D341Med (cell line): ENCODE data around the gene CTDNEP1.
"Not testable (repeated sequence)": the region's sequence is repeated elsewhere in the genome, so short reads cannot be mapped to it uniquely, and the experiment has no call there.

Experiments
- DNase-seq: peaks from one replicate; pipeline ENCODE4 v3.0.0; 2012; ENCODE audit warnings: low spot score

Gene CTDNEP1

GRCh38 chr17:7248796-7249195, 2.7 kb downstream of the CTDNEP1 start:
- DNase-seq: no peak

- DNase-seq: no peak
Observed at GRCh38 chr17:7246779-7247178, 4.8 kb downstream of the CTDNEP1 start.

- not testable (repeated sequence) for DNase-seq
Observed at GRCh38 chr17:7243838-7244237, 7.7 kb downstream of the CTDNEP1 start.

- no peak for DNase-seq
Observed at GRCh38 chr17:7243453-7243729, 8.1 kb downstream of the CTDNEP1 start.

- peak; percentile 86 for DNase-seq
Observed at GRCh38 chr17:7242717-7243452, 8.6 kb downstream of the CTDNEP1 start.

- peak; percentile 69 for DNase-seq
Observed at GRCh38 chr17:7241783-7242716, 9.5 kb downstream of the CTDNEP1 start, which contains the start of gene GABARAP. TSS of gene GABARAP (minus strand) at chr17:7242449. CDS start at chr17:7242330, 119 bp downstream.

DNA sequence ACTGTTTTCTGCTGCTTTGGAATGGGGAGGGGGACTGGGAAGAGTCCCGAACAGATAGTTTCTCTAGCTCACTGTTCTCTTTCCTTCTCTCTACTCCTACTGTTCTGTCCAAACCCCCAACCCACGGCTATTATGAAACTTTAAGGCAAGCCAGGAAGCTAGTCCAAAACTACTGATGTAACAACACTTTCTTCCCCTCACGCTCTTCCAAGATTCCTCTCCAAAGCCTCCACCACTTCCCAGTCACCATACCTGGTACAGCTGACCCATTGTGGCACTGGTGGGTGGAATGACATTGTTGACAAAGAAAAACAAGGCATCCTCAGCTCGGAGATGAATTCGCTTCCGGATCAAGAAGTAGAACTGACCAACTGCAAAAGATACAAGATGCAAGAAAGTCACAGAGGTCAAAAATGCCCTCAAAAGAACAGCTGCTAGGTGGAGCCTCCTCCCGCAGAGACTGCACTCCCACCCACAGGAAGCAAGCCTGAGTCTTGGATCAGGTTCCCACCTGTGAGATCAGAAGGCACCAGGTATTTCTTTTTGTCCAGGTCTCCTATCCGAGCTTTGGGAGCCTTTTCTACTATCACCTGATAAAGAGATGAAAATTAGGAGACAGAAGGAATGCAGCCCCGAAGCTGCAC, 10.3 kb downstream of the CTDNEP1 start:
- DNase-seq: no peak

GRCh38 chr17:7240375-7240774, 11.2 kb downstream of the CTDNEP1 start:
- no peak for DNase-seq

- peak; percentile 88 for DNase-seq
Observed at GRCh38 chr17:7239091-7240027, 12.2 kb downstream of the CTDNEP1 start, which contains the start of gene PHF23. TSS of gene PHF23 (minus strand) at chr17:7239457. CDS start at chr17:7239279, 178 bp downstream.

GRCh38 chr17:7238420-7239090, 13.0 kb downstream of the CTDNEP1 start:
- DNase-seq: no peak

DNA sequence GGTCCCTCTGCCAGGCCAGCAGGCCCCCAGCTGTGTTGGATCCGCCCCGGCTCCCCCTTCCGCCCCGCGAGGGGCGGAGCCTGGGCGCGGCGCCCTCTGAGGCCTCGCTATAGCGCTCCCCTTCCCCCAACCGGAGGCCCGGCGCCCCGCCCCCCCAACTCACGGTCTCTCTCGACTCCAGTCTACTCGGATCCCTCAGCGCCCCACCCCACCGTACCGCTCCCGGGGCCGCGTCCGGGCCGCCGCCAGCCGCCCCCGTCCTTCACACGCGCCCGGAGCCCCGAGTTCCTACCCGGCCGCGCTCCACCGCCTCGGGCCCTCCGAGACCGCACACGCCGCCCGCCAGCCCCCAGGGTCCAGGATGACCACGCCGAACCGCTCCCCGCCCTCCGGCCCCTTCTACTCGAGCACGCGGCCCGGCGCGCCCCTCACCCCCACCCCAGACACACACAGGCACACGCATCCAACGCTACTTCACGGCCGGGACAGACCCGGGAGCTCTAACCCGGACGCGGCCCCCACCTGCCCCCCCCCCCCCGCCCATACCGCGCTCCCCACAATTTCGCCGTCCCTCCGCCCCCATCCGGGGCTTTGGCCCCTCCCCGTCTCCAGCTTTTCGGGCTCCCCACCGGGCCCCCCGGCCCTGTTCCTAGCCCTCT, 13.6 kb downstream of the CTDNEP1 start:
- DNase-seq: peak; percentile 65

DNA sequence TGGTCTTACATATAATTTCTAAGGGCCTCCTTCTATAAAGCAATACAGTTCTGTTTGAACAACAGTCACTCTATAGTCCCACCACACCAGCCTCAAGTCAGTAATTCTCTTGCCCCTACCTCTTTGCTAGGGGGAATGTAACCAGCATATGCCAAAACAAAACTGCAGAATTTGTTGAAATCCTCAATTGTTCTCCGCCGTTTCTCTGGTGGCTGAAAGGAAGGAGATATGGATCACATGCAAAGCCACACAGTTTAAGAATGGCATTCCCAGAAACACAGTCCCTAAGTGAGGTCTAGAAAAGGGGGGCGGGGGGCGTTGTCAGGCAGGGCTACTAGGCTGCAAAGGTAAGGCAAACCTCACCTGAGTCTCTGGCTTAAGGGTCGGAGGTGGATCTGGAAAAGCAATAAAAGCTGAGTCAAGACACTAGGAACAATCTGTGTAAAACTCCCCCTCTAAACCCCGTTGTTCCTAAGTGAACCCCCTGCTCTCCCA, 14.2 kb downstream of the CTDNEP1 start:
- DNase-seq: no peak

DNA sequence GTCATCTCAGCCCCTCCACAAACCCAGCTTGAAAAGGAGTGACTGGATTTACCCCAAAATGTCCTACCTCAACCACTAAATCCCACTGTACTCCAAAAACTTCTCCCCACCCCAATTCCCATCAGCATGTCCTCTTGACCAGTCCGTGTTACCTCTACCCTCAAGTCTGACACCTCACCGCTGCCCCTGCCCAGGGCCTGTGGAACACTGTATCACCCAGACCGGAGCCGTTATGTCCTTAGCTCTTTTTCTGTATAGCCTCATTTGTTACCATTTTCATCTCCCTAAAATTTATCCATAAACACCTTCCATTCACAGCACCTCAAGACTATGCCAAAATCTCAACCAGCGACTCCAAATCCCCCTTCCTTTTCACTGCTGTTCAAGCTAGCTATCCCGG, 14.7 kb downstream of the CTDNEP1 start:
- DNase-seq: no peak

- no peak for DNase-seq
Observed at GRCh38 chr17:7235693-7236665, 15.6 kb downstream of the CTDNEP1 start.

DNA sequence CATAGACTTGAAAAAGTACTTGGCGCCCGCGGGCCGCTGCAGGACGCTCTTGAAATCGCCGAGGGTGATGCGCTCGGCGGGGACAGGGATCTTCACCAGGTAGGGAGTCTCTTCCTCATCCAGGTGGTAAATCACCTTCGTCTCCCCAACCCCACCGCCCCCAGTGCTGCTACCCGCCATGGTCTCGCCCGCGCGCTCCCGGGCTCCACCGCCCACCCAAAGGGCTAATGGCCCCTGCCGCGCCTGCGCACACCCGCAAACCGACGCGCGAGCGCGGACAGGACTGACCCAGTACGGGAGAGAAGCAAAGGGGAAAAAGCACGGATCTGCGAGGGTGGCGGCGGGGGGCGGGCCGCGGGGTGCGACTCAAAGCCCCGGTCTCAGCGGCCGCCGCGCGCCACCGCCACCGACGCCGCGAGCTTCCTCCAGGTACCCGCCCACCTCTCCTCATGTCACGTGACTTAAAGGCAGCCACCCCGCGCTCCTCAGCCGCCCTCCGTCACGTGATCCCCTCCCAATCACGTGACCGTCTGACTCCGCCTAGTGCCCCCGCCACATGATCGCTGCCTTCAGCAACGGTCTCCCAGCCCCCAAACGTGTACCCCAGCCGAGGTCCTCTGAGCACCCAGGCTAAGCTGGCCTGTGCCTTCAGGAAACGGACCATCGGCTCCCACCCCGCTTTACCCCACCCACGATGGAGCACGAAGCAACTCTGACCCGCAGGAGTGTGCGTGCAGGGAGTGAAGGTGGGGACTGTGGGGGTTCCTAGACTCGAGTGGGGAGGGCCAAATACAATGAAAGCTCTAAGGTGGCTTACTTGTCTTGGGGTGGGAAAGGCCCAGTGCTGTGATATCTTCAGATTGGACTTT, 17.2 kb downstream of the CTDNEP1 start, which contains the start of gene DVL2:
Gene DVL2 (minus strand): TSS at position 435 of the 869 bp plus-strand sequence. CDS start 255 bp downstream, at position 180.
- DNase-seq: peak; percentile 86

GRCh38 chr17:7233701-7234082, 17.8 kb downstream of the CTDNEP1 start:
- DNase-seq: no peak

- no peak for DNase-seq
Observed at GRCh38 chr17:7232114-7232513, 19.4 kb downstream of the CTDNEP1 start.

- DNase-seq: no peak
Observed at GRCh38 chr17:7229504-7229903, 22.0 kb downstream of the CTDNEP1 start.
